ENCODE measurements around the gene GSTT2. TPM values are rescaled to one million over a fixed set of nuclear protein-coding genes. Genes with fewer than 3 reads are reported as not detected.
A peak's percentile ranks its signal among the peaks of the same experiment; 100 is the strongest.

Gene GSTT2
- total RNA-seq, 1 donor from 2014 or later: 0.60 TPM

DNA sequence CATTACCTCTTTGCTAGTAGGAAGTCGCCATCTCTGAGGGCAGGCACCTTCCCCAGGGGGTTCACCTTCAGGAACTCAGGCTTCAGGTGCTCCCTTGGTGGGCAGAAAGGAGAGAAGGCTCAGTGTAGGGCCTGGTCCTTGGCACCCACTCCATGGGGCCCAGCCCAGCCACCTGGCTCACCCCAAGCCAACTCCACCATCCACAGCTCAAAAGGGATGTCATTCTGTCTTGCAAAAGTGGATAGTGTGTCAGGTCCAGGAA, 28.0 kb downstream of the GSTT2 start:
- Mint-ChIP-seq H3K9me3 (ENCODE audit: low read depth) (peaks cover 4% of the 10 kb centered on the region), H3K36me3 (ENCODE audit: insufficient read depth) (no peaks in the 10 kb centered on the region), H3K4me1 (ENCODE audit: low read depth) (peaks cover 19% of the 10 kb centered on the region), H3K27me3 (peaks cover 3% of the 10 kb centered on the region), H3K27ac (no peak overlapping the region), H3K4me3 (ENCODE audit: low read depth) (no peak overlapping the region)
- no peak for TF ChIP-seq CTCF (IDR thresholded peaks at IDR 0.05; ENCODE audit: unreplicated experiment)
- no peak for DNase-seq (ENCODE audit: low spot score, unreplicated experiment)

DNA sequence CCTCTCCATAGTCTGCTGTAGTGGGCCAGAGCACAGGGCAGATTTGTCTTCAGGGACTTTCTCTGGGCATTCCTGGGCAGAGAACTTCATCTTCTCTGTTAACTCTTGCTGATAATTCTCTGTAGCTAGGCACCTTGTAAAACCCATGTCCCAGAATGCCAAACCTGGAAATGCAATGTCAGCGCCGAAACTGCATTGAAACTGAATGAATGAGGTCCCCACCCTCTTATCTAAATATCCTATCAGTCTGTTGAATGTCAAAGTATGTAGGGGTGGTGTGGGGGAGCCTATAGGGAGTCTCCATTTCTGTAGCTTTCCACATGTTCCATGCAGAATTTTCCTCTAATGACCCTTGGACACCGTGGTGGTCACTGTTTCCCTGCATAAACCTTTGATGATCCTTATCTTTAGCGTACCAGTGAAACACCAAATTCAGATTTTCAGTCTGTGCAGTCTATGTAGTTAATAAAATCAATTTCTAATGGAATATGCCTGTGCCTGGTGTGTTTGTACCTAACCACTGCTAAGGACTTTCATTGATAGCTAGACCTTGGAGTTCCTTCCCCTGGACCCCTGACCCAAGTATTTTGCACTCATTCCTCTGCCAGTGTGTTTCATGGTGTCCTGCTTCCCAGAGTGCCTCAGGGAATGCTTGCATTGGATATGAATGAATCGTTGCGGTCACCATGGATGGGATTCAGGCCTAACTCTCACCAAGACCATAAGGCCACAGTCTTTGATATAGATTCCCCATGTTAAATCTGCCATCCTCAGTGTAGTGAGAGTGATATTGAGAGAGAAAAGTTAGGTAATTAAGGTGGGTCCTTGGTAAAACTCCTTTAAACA, 28.7 kb downstream of the GSTT2 start:
- Mint-ChIP-seq H3K4me1 (ENCODE audit: low read depth) (peaks cover 21% of the 10 kb centered on the region), H3K9me3 (ENCODE audit: low read depth) (peaks cover 4% of the 10 kb centered on the region)

GRCh38 chr22:24009227-24010017, 29.5 kb downstream of the GSTT2 start:
- Mint-ChIP-seq H3K9me3 (ENCODE audit: low read depth) (peaks cover 4% of the 10 kb centered on the region), H3K27ac (peak overlapping the region; percentile 10), H3K4me1 (ENCODE audit: low read depth) (peaks cover 22% of the 10 kb centered on the region), H3K4me3 (ENCODE audit: low read depth) (peak overlapping the region; percentile 52), H3K27me3 (peaks cover 3% of the 10 kb centered on the region), H3K36me3 (ENCODE audit: insufficient read depth) (no peaks in the 10 kb centered on the region)
- no peak for TF ChIP-seq CTCF (IDR thresholded peaks at IDR 0.05; ENCODE audit: unreplicated experiment)
- DNase-seq (ENCODE audit: low spot score, unreplicated experiment): no peak

More for the DNA sequence above, 28.7 kb downstream of the GSTT2 start:
- Mint-ChIP-seq H3K27ac (peak overlapping the region; percentile 10), H3K4me3 (ENCODE audit: low read depth) (no peak overlapping the region), H3K27me3 (peaks cover 3% of the 10 kb centered on the region), H3K36me3 (ENCODE audit: insufficient read depth) (no peaks in the 10 kb centered on the region)
- TF ChIP-seq CTCF (IDR thresholded peaks at IDR 0.05; ENCODE audit: unreplicated experiment): no peak
- DNase-seq (ENCODE audit: low spot score, unreplicated experiment): no peak

DNA sequence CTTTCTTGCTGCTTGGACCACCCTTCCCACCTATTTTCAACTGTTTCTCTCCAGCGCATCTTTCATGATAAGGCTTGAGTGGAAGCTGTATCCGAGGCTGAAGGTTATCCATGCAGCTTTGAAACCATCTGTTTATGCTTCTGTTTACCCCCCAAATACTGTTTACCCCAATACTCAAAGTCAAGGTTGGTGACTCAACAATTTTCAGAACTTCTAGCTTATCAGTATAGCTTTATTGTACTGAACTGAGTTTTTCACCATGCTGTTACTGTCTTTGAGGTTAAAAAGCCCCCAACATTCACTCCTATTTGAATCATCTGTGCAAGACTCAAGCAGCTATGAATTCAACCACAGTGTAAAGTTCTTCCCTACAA, 30.1 kb downstream of the GSTT2 start:
- no peaks in the 10 kb centered on the region for H3K36me3 Mint-ChIP-seq (ENCODE audit: insufficient read depth)
- peaks cover 4% of the 10 kb centered on the region for H3K9me3 Mint-ChIP-seq (ENCODE audit: low read depth)
- peak overlapping the region; percentile 52 for H3K4me3 Mint-ChIP-seq (ENCODE audit: low read depth)
- peak overlapping the region; percentile 22 for H3K27ac Mint-ChIP-seq
- TF ChIP-seq CTCF (IDR thresholded peaks at IDR 0.05; ENCODE audit: unreplicated experiment): no peak
- peaks cover 22% of the 10 kb centered on the region for H3K4me1 Mint-ChIP-seq (ENCODE audit: low read depth)
- H3K27me3 Mint-ChIP-seq: peaks cover 3% of the 10 kb centered on the region
- no peak for DNase-seq (ENCODE audit: low spot score, unreplicated experiment)

DNA sequence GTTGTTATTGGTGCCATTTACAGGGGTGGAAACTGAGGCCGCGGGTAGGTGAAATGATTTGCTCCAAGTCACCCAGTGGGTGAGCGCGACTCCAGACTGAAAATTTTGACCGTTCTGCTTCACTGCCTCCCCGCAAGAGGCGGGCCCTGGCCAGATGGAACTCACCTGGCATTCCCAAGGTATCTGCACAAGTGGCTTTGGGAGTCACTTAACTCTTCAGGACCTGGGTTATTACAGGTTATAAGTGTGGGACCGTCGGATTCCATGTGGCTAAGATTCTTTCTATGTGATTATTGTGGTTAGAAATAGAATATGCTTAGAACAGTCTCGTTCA, 31.8 kb downstream of the GSTT2 start:
- no peak for DNase-seq (ENCODE audit: low spot score, unreplicated experiment)
- H3K27me3 Mint-ChIP-seq: peaks cover 1% of the 10 kb centered on the region
- H3K27ac Mint-ChIP-seq: peak overlapping the region; percentile 96
- peaks cover 4% of the 10 kb centered on the region for H3K9me3 Mint-ChIP-seq (ENCODE audit: low read depth)
- TF ChIP-seq CTCF (IDR thresholded peaks at IDR 0.05; ENCODE audit: unreplicated experiment): no peak
- no peaks in the 10 kb centered on the region for H3K36me3 Mint-ChIP-seq (ENCODE audit: insufficient read depth)
- H3K4me3 Mint-ChIP-seq (ENCODE audit: low read depth): peak overlapping the region; percentile 87
- peaks cover 22% of the 10 kb centered on the region for H3K4me1 Mint-ChIP-seq (ENCODE audit: low read depth)
